AG08396 (cell line): ENCODE data around the gene HAUS5.
"Not testable (repeated sequence)": the region's sequence is repeated elsewhere in the genome, so short reads cannot be mapped to it uniquely, and the experiment has no call there.

ENCODE experiments used
- DNase-seq: peaks from one replicate; pipeline ENCODE4 v3.0.0; 2012; ENCODE audit warnings: low spot score, mixed read lengths

HAUS5 gene

GRCh38 chr19:35643255-35644205 lies 31.0 kb downstream of the HAUS5 start:
- peak; percentile 90 for DNase-seq

DNA sequence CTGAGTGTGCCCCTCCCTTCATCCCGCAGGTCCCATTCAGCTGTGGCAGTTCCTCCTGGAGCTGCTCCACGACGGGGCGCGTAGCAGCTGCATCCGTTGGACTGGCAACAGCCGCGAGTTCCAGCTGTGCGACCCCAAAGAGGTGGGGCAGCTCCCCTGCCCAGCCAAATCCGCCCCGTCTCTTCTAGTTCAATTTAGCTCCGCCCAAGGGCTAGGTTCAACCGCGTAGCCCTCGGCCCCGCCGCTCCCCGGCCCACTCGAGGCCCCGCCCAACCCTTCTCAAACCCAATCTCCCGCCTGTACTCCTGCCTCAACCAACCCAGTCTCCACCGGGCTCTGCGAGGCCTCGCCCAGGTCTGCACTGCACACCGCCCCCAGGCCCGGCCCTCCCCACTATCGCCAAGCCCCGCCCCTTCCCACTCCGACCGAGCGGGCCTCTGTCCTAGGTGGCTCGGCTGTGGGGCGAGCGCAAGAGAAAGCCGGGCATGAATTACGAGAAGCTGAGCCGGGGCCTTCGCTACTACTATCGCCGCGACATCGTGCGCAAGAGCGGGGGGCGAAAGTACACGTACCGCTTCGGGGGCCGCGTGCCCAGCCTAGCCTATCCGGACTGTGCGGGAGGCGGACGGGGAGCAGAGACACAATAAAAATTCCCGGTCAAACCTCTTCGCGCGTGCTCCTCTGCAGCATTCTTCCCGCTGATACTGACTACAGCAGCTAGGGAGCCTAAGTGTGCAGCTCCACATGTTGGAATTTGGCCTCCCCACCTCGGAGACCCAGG lies 31.9 kb downstream of the HAUS5 start:
- DNase-seq, result peak; percentile 96

- peak; percentile 67 for DNase-seq
These were observed 32.6 kb downstream of the HAUS5 start for GRCh38 chr19:35644987-35645679.

DNA sequence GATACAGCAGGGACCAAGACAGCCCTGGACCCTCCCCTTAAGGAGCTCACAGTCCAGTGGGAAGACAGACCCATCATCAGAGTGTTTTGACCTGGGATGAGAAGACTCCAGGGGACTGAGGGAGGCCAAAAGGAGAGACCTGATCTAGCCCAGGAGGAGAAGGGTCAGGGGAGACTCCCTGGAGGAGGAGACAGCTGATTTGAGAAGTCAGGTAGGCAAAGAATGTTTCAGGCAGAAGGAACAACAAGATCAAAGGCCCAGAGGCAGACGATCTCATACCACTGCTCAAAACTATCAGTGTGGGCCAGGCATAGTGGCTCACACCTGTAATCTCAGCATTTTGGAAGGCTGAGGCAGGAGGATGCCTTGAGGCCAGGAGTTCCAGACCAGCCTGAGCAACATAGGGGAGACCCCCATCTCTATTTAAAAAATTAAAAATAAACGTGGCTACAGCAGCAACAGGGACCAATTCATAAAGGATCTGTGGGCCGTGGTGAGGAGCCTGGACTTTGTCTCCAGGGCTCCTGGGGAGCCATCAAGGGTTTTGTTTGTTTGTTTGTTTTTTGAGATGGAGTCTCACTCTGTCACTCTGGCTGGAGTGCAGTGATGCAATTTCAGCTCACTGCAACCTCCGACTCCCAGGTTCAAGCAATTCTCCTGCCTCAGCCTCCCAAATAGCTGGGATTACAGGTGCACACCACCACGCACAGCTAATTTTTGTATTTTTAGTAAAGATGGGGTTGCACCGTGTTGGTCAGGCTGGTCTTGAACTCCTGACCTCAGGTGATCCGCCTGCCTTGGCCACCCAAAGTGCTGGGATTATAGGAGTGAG lies 33.4 kb downstream of the HAUS5 start:
- no peak for DNase-seq

DNA sequence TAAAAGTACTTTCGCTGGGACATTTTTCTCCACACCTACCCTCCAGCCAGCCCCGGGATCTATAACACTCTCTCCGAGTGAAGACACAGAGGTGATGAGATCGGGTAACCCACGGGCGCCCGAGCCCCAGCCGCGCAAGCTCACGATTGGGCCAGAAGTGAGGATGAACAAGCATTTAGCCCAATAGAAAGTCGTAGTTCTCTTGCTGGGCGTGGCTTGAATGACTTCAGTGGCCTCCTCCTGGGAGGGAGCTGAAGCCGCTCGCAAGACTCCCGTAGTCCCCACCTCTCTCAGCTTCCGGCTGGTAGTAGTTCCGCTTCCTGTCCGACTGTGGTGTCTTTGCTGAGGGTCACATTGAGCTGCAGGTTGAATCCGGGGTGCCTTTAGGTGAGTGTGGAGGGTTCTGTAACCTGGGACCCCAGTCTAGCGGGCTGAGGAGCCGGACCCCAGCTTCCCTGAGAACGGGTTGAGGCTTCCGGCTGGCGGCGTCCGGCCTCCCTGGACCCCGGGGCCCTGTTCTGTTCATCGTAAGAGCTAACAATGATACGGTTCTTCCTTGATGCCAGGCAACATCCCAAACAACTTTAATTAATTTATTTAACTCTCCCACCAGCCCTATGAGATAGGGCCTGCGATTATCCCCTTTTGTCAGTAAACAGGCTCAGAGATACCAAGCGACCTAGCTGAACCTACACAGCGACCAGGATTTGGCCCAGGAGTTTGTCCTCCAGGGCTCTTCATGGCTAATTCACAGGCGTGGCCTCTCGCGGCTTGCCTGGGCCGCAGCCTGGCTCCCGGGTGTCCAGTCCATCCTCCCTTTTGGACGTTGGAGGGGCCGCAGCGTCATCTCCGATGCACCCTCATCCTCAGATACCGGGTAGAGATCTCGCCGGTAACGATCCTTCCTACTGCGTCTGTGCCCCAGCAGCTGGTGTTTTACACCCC lies 35.8 kb downstream of the HAUS5 start, which contains the start of gene COX6B1:
Gene COX6B1 (plus strand): TSS at position 307 of the 945 bp plus-strand sequence. CDS start 2,921 bp downstream, outside the sequence.
- DNase-seq, result peak; percentile 96

DNA sequence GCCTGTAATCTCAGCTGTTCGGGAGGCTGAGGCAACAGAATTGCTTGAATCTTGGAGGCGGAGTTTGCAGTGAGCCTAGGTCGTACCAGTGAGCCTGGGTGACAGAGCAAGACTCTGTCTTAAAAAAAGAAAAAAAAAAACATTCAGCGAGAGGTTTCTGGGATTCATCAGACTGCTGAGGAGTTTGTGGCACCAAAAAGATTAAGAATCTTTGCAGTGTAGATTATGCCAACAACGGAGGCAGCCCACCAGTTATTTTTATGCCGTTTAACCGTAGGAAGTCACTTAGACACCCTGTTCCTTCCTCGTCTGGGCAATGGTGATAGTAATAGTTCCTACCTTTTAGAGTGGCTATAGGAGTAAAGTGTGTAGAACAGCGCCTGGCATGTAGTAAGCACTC lies 38.0 kb downstream of the HAUS5 start:
- no peak for DNase-seq

- DNase-seq, result not testable (repeated sequence)
These were observed 42.3 kb downstream of the HAUS5 start for GRCh38 chr19:35654828-35655227.

- no peak for DNase-seq
These were observed 43.1 kb downstream of the HAUS5 start for GRCh38 chr19:35655600-35655999.

GRCh38 chr19:35656700-35657099 lies 44.2 kb downstream of the HAUS5 start:
- no peak for DNase-seq

GRCh38 chr19:35657904-35658700 lies 45.6 kb downstream of the HAUS5 start:
- DNase-seq, result no peak

DNA sequence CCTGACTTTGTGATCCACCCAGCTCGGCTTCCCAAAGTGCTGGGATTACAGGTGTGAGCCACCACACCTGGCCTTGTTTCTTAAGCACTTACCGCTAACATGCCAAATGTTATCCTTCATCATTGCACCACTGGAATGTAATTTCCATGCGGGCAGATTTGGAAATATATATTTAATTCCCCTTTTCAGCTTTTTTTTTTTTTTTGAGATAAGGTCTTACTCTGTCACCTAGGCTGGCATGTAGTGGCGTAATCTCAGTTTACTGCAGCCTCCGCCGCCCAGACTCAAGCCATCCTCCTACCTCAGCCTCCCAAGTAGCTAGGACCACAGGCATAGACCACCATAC lies 49.4 kb downstream of the HAUS5 start:
- DNase-seq, result no peak

DNA sequence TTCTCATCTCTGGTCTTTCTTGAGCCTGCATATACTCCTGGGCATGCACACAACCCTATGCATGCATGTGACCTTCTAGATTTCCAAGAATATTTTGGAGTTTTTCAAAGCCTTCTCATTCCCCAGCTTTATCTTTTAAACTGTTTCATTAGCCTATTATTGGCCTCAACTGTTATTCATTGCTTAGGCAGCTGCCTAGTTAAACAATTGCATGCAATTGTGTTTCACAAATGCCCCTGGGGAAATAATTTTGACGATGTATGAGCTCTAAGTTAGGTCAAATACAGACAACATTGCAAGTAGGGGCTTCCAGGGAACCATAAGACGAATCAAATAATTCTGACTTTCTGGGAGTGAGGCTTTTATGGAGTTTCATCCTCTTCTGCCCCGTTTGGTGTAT lies 51.4 kb downstream of the HAUS5 start:
- no peak for DNase-seq

- DNase-seq, result no peak
These were observed 52.6 kb downstream of the HAUS5 start for GRCh38 chr19:35665157-35665556.

- DNase-seq, result no peak
These were observed 53.1 kb downstream of the HAUS5 start for GRCh38 chr19:35665604-35666003.

- DNase-seq, result no peak
These were observed 53.8 kb downstream of the HAUS5 start, which contains the start of gene UPK1A for GRCh38 chr19:35666251-35666913. Gene UPK1A, plus strand, starts transcription at chr19:35666517. Its CDS starts 296 bp downstream, at chr19:35666813.

- DNase-seq, result no peak
These were observed 57.0 kb downstream of the HAUS5 start for GRCh38 chr19:35669566-35669965.

- DNase-seq, result no peak
These were observed 57.4 kb downstream of the HAUS5 start for GRCh38 chr19:35669974-35670373.

- no peak for DNase-seq
These were observed 58.2 kb downstream of the HAUS5 start for GRCh38 chr19:35670686-35671085.

DNA sequence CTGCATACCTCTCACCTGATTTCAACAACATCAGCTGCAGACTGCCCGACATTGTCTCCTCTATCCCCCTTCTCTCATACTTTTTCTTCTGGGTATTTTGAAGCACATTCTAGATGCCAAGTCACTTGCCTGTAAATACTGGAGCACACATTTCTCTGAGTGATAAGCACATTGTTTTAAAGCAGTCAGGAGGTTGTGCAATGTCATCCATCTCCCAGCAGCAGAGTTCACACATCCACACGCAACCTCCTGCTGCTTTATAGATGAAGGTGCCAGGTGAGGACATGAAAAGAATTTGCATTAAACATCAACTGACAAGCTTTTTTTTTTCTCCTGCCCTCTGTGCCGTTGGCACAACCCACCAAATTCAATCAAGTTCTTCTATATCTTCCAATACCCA lies 59.3 kb downstream of the HAUS5 start:
- no peak for DNase-seq
